ENCODE data around the gene CMYA5.
"Not testable (repeated sequence)": the region's sequence is repeated elsewhere in the genome, so short reads cannot be mapped to it uniquely, and the experiment has no call there.

CMYA5 gene

DNA sequence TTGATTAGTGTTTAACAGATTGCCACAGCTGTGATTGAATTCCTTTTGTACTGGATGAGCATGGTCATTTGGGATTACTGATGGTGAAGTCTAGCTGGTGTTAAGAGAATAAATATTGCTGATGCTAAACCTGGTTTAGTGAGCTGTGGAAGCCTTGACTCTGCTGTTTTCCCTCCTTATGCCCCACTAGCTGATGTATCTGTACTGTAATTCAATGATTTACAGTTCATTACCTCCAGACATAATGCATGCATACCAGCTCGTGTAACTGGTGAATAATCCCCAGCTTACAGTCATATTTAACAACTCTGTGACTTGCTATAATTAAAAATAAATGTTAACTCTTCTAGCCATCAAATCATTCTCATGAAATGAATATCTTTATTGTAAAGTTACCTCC, 1.7 kb upstream of the CMYA5 start:
- H3K4me1 ChIP-seq (ENCODE audit: insufficient read depth, low read length), result no peaks in the 10 kb centered on the region
- no peaks in the 10 kb centered on the region for H3K27me3 ChIP-seq (ENCODE audit: insufficient read depth, low read length)
- no peak overlapping the region for H2AFZ ChIP-seq (ENCODE audit: low read depth, low read length)
- peaks cover 30% of the 10 kb centered on the region for H3K36me3 ChIP-seq (ENCODE audit: insufficient read depth, low read length)
- no peak overlapping the region for H3K4me3 ChIP-seq (ENCODE audit: low read length)
- H3K9me3 ChIP-seq (ENCODE audit: low read length), result peaks cover 6% of the 10 kb centered on the region

DNA sequence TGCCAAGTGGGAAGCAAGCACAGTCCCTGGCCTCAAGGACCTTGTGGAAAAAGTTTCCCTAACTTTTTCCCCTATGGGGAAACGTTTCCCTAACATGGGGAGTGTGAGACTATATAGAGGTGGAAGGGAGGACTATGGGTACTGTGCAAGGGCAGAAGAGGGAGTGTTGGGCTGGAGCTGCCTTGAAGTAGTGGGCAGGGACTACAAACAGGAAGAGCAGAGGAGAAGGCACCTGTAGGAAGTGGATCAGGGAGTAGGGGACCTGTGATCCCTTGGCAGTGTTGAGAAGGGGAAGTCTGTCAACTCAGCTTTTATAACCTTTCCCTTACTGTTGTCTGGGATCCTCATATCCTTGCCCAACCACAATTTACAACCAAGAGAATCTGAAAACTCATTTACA, 1.4 kb downstream of the CMYA5 start:
- Histone ChIP-seq H3K36me3 (ENCODE audit: insufficient read depth, low read length) (peaks cover 9% of the 10 kb centered on the region), H3K9me3 (ENCODE audit: low read length) (peaks cover 3% of the 10 kb centered on the region), H3K4me1 (ENCODE audit: insufficient read depth, low read length) (no peaks in the 10 kb centered on the region), H3K27me3 (ENCODE audit: insufficient read depth, low read length) (no peaks in the 10 kb centered on the region), H2AFZ (ENCODE audit: low read depth, low read length) (no peak overlapping the region), H3K4me3 (ENCODE audit: low read length) (no peak overlapping the region)

DNA sequence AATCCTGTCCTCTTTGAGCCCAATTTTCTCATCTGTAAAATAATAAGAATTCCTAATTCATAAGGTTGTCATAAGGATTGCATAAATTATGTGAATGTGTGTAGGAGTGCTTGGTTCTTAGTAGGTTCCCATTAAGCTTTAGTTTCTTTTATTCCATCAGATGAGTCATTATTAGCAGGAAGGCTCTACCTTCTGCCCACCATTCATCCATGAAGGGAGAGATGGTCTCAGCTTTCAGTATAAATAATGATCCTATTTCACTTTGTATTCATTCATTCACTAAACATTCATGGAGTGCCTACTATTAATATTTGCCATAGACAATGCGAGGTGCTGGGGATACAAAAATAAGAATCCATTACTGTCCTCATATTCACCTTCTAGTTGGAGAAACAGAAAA, 3.0 kb downstream of the CMYA5 start:
- H3K4me3 ChIP-seq (ENCODE audit: low read length), result no peak overlapping the region
- no peak overlapping the region for H2AFZ ChIP-seq (ENCODE audit: low read depth, low read length)
- H3K36me3 ChIP-seq (ENCODE audit: insufficient read depth, low read length), result no peaks in the 10 kb centered on the region
- peaks cover 3% of the 10 kb centered on the region for H3K9me3 ChIP-seq (ENCODE audit: low read length)
- H3K4me1 ChIP-seq (ENCODE audit: insufficient read depth, low read length), result no peaks in the 10 kb centered on the region
- H3K27me3 ChIP-seq (ENCODE audit: insufficient read depth, low read length), result no peaks in the 10 kb centered on the region

DNA sequence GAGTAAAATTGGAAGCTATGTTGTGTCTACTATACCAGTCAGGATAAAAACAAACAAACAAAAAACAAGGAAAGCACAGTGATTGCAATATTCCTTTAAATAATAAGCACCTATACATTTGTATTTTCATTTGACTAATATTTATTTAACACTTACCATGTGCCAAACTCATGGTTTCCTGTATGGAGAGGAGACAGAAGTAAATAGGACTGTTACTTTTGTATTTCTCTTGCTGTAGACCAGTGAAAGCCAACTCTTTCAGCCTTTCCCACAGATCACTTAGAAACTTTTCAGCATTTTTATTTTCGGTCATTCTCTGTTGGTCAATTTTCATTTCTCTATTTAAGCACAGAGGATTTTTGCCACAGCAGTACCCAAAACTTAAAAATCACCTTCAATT, 4.5 kb downstream of the CMYA5 start:
- Histone ChIP-seq H3K4me1 (ENCODE audit: insufficient read depth, low read length) (no peaks in the 10 kb centered on the region), H3K4me3 (ENCODE audit: low read length) (no peak overlapping the region), H3K36me3 (ENCODE audit: insufficient read depth, low read length) (no peaks in the 10 kb centered on the region), H2AFZ (ENCODE audit: low read depth, low read length) (no peak overlapping the region), H3K9me3 (ENCODE audit: low read length) (peaks cover 1% of the 10 kb centered on the region), H3K27me3 (ENCODE audit: insufficient read depth, low read length) (no peaks in the 10 kb centered on the region)

DNA sequence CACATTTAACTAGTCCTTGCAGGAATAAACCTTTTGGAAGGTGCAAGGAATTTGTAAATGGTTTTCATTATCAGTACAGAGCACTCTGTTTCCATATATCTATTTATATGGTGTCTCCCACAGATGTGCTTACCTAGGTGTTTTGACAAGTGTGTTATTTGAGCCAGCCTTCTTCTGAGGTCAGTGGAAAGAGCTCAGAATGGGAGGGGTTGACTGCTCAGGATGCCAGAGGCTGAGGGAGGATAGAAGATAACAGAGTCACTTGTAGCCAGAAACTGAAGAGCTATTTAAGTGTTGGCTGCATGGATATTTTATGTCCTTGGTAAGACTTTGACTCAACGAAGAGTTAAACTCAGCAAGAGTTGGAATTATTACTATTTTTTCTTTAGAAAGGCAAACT, 5.0 kb downstream of the CMYA5 start:
- H3K36me3 ChIP-seq (ENCODE audit: insufficient read depth, low read length), result no peaks in the 10 kb centered on the region
- H3K4me1 ChIP-seq (ENCODE audit: insufficient read depth, low read length), result no peaks in the 10 kb centered on the region
- no peak overlapping the region for H2AFZ ChIP-seq (ENCODE audit: low read depth, low read length)
- H3K9me3 ChIP-seq (ENCODE audit: low read length), result no peaks in the 10 kb centered on the region
- no peaks in the 10 kb centered on the region for H3K27me3 ChIP-seq (ENCODE audit: insufficient read depth, low read length)
- no peak overlapping the region for H3K4me3 ChIP-seq (ENCODE audit: low read length)

DNA sequence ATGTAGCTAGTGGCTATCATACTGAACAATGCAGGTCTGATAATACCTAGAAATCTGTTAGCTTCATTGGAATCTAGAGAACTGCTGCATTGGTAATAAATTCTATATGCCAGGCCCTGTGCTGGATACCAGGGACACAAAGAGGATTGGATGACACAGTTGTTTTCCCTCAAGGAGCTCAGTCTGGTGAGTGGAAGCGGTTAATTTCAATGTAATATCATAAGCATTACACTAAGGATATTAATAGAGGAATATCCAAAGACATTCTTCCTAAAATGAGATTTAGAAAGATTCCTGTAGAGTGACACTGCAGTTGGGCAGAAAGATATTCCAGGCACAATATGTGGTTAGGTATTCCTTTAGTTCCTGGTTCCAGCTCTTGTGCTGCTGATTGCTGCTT, 5.9 kb downstream of the CMYA5 start:
- no peaks in the 10 kb centered on the region for H3K36me3 ChIP-seq (ENCODE audit: insufficient read depth, low read length)
- no peaks in the 10 kb centered on the region for H3K4me1 ChIP-seq (ENCODE audit: insufficient read depth, low read length)
- H2AFZ ChIP-seq (ENCODE audit: low read depth, low read length), result no peak overlapping the region
- no peaks in the 10 kb centered on the region for H3K27me3 ChIP-seq (ENCODE audit: insufficient read depth, low read length)
- H3K9me3 ChIP-seq (ENCODE audit: low read length), result no peaks in the 10 kb centered on the region
- H3K4me3 ChIP-seq (ENCODE audit: low read length), result no peak overlapping the region

DNA sequence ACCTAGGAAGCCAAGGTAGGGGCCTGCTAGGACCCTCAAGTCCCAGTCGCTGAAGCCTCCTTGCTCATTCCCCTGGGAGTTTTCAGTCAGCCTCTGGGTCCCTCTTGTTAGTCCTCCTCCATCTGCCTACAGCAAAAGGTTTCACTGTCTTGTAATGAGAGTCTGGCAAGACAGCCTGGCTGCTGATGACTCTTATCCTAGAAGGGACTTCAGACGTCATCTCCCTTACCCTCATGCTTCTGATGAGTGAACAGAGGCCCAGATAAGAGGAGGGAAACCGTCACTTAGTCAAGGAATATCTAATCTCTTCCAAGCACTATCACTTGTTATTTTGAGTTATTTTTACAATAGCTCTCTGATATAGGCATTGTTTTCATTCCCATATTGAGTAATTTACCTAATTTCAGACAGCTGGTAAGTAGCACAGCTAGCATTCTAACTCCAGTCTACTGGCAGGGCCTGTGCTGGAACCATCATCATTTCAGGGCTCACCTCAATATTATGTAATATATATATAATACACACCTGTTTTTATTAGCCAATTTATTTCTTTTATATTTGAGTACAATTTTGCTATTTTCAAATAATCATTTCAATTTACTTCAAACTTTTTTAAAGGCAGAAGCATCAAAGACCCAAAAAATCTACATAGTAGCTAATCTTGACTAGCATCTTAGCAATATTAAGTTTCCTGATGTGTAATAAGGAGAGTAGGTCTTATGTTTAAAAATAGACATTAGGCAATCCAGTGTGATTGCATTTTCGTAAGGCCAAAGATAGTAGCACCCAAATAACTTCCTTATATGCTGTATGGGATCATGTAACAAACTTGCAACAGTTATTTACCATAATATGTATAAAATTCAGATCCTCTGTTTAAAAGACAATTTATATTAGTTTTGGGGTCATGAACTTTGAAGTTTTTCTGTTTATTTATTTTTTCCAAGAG, 7.9 kb downstream of the CMYA5 start:
- Histone ChIP-seq H3K36me3 (ENCODE audit: insufficient read depth, low read length) (no peaks in the 10 kb centered on the region), H3K27me3 (ENCODE audit: insufficient read depth, low read length) (no peaks in the 10 kb centered on the region), H3K9me3 (ENCODE audit: low read length) (no peaks in the 10 kb centered on the region), H3K4me1 (ENCODE audit: insufficient read depth, low read length) (no peaks in the 10 kb centered on the region), H3K4me3 (ENCODE audit: low read length) (no peak overlapping the region), H2AFZ (ENCODE audit: low read depth, low read length) (no peak overlapping the region)

DNA sequence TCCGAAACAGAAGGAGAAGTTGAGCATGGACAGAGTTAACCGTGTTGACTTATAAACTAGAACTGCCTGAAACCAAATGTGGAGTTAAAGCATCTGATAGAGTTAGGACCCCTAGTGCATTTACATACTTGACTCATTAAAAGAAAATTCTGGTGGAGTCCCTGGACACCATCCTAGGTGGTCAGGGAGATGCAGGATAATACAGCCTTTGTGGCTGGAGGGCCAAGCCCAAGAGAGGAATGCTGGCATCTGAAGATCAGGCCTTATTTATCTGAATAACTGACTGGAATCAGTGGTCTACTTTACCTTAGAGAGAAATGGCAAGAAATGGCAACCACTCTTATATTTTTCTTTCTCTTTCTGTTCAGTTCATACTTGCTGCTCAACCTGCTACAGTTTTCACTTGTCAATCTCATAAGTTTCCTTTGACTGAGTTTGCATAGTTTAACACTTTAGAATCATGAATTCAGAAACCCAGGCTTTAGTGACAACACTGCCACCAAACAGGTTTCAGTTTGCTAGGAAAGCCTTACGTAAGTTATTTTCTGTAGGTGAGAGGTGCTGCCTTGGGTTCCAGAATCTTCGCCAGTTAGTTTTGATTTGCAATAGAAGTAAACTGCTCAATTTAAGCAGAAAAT, 10.2 kb downstream of the CMYA5 start:
- no peaks in the 10 kb centered on the region for H3K27me3 ChIP-seq (ENCODE audit: insufficient read depth, low read length)
- H3K9me3 ChIP-seq (ENCODE audit: low read length), result no peaks in the 10 kb centered on the region
- no peak overlapping the region for H2AFZ ChIP-seq (ENCODE audit: low read depth, low read length)
- H3K4me3 ChIP-seq (ENCODE audit: low read length), result no peak overlapping the region
- H3K4me1 ChIP-seq (ENCODE audit: insufficient read depth, low read length), result no peaks in the 10 kb centered on the region
- H3K36me3 ChIP-seq (ENCODE audit: insufficient read depth, low read length), result no peaks in the 10 kb centered on the region

DNA sequence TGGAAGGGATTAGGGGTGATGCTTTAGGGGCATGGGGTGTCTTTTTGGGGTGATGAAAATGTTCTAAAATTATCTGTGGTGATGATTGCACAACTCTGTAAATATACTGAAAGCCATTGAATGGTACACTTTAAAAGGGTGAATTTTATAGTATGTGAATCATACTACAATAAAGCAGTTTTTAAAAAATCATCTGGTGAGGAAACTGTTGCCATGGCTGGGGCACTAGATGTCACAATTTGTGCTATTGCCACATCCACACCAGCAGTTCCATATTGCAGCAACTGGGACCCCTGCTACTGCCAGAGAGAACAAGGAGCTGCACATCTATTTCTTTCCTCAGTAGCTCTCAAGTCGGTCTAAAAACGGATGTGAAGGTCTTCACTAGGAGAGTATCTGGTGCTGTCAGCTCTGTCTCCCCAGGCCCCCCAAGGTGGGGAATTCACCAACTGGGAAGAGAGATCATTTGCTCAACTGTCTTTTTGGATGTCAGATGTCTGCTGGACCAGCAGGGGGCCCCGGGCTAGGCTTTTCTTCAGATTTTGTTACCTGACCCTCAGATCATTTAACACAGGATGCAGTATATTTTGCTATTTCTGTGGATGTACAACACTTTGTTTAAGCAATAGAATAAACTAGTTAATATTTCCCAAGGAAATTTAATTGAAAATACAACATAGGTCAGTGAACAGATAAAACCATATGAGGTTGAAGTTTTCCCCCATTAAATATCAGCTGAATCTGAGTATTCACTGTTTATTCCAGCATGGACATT, 13.2 kb downstream of the CMYA5 start:
- Histone ChIP-seq H2AFZ (ENCODE audit: low read depth, low read length) (no peak overlapping the region), H3K4me1 (ENCODE audit: insufficient read depth, low read length) (no peaks in the 10 kb centered on the region), H3K9me3 (ENCODE audit: low read length) (peaks cover 2% of the 10 kb centered on the region), H3K27me3 (ENCODE audit: insufficient read depth, low read length) (no peaks in the 10 kb centered on the region), H3K36me3 (ENCODE audit: insufficient read depth, low read length) (no peaks in the 10 kb centered on the region), H3K4me3 (ENCODE audit: low read length) (no peak overlapping the region)

DNA sequence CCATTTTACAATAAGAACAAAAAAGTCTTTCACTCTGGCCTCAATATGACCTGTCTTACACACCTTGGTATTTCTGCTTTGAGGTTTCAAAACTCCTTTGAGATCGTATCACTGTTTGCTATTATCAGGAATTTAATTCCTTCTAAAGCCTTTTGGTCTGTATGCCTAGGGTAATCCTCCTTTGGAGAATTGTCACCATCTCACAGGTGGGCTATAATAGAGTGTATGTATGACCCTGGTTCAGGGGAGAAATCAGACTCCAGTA, 13.7 kb downstream of the CMYA5 start:
- Histone ChIP-seq H3K27me3 (ENCODE audit: insufficient read depth, low read length) (no peaks in the 10 kb centered on the region), H3K9me3 (ENCODE audit: low read length) (peaks cover 2% of the 10 kb centered on the region), H3K36me3 (ENCODE audit: insufficient read depth, low read length) (no peaks in the 10 kb centered on the region), H3K4me3 (ENCODE audit: low read length) (no peak overlapping the region), H3K4me1 (ENCODE audit: insufficient read depth, low read length) (no peaks in the 10 kb centered on the region), H2AFZ (ENCODE audit: low read depth, low read length) (no peak overlapping the region)

DNA sequence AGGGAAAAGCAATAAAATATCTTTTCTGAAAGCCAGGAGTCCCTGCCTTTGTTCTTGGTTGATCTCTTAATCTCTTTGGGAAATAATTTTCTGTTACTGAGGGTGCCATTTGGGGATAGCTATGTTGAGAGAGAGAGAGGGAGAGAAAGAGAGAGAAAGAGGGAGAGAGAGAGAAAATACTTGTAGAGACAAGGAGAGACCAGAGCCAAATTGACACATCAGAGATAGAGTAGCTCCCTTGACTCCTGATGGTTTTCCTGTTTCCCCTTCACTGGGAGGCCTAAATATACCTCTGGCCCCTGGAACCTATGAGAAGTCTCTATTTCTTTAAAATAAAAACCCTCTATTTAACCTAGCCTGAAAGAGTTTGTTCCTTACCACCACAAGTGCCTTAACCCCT, 14.9 kb downstream of the CMYA5 start:
- Histone ChIP-seq H3K36me3 (ENCODE audit: insufficient read depth, low read length) (no peaks in the 10 kb centered on the region), H3K4me3 (ENCODE audit: low read length) (no peak overlapping the region), H3K4me1 (ENCODE audit: insufficient read depth, low read length) (no peaks in the 10 kb centered on the region), H3K9me3 (ENCODE audit: low read length) (peaks cover 2% of the 10 kb centered on the region), H2AFZ (ENCODE audit: low read depth, low read length) (no peak overlapping the region), H3K27me3 (ENCODE audit: insufficient read depth, low read length) (no peaks in the 10 kb centered on the region)

DNA sequence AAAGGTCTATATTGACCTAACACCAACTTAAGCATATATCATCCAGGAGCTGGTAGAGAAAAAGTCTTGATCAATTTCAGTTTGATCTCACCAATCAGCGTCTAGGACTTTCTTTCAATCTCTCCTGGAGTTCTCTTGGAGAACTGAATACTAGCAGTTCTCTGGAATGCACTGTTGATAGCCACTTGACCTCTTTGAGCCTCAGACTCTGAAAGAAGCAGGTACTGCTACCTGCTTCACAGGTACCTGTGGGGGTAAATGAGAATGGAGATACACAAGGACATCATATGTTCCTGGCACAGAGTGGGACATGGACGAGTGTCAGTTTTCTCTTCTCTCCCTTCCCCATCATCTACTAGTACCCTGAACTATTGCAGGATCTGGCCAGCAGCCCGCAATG, 16.0 kb downstream of the CMYA5 start:
- no peak overlapping the region for H2AFZ ChIP-seq (ENCODE audit: low read depth, low read length)
- H3K9me3 ChIP-seq (ENCODE audit: low read length), result peaks cover 2% of the 10 kb centered on the region
- no peak overlapping the region for H3K4me3 ChIP-seq (ENCODE audit: low read length)
- no peaks in the 10 kb centered on the region for H3K36me3 ChIP-seq (ENCODE audit: insufficient read depth, low read length)
- H3K27me3 ChIP-seq (ENCODE audit: insufficient read depth, low read length), result no peaks in the 10 kb centered on the region
- H3K4me1 ChIP-seq (ENCODE audit: insufficient read depth, low read length), result no peaks in the 10 kb centered on the region

DNA sequence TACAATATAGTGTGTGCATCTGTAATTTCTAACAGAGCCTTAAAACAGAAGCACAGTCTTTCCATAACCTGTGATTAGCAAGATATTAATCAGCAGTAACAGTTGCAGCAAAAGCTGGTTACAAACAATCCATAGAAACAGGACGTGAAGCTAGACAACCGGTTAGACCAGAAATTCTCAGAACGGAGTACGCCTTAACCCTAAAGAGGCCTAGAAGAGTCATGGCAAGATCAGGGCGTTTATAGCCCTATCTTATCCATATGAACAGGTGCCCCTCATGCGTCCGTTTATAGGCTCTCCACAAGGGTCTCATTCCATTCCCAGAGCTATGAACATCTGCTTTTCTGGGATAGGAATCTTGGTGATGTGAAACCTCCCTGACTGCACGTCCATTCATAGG, 16.7 kb downstream of the CMYA5 start:
- not testable (repeated sequence) for H2AFZ ChIP-seq (ENCODE audit: low read depth, low read length); H3K27me3 ChIP-seq (ENCODE audit: insufficient read depth, low read length); H3K4me3 ChIP-seq (ENCODE audit: low read length); H3K9me3 ChIP-seq (ENCODE audit: low read length); H3K4me1 ChIP-seq (ENCODE audit: insufficient read depth, low read length); H3K36me3 ChIP-seq (ENCODE audit: insufficient read depth, low read length)
